Immature natural killer cell (primary cell): ENCODE measurements around the gene FYCO1. TPM values are rescaled to one million over a fixed set of nuclear protein-coding genes. Genes with fewer than 3 reads are reported as not detected.

Source experiments
- DNase-seq, 3 donors: peaks; one replicate each; pipeline ENCODE4 v3.0.0; 2022; ENCODE audit warnings: mixed read lengths in 1 of 3
- H3K27ac Mint-ChIP-seq, 6 donors: one replicate each; pipeline ENCODE4 v1.8.0; 2020; ENCODE audit warnings: mixed read lengths in 6 of 6, mild to moderate bottlenecking in 5 of 6, inconsistent platforms in 4 of 6, moderate library complexity in 3 of 6
- H3K27me3 Mint-ChIP-seq, 3 donors: one replicate each; pipeline ENCODE4 v1.8.0; 2020 to 2021; ENCODE audit warnings: low read depth in 3 of 3, mild to moderate bottlenecking in 3 of 3, mixed read lengths in 3 of 3, moderate library complexity in 3 of 3, inconsistent platforms in 1 of 3
- H3K36me3 Mint-ChIP-seq, 3 donors: one replicate each; pipeline ENCODE4 v1.8.0; 2020; ENCODE audit warnings: mixed read lengths in 3 of 3, inconsistent platforms in 2 of 3, mild to moderate bottlenecking in 2 of 3
- H3K4me1 Mint-ChIP-seq, 2 donors: one replicate each; pipeline ENCODE4 v1.8.0; 2020; ENCODE audit warnings: inconsistent platforms in 2 of 2, mild to moderate bottlenecking in 2 of 2, mixed read lengths in 2 of 2, moderate library complexity in 1 of 2
- H3K4me3 Mint-ChIP-seq, 5 donors: one replicate each; pipeline ENCODE4 v1.8.0; 2020; ENCODE audit warnings: mild to moderate bottlenecking in 5 of 5, mixed read lengths in 5 of 5, inconsistent platforms in 3 of 5, moderate library complexity in 3 of 5
- H3K9me3 Mint-ChIP-seq, 6 donors: one replicate each; pipeline ENCODE4 v1.8.0; 2020; ENCODE audit warnings: mild to moderate bottlenecking in 6 of 6, mixed read lengths in 6 of 6, inconsistent platforms in 4 of 6, moderate library complexity in 3 of 6
- polyA plus RNA-seq, 3 donors: library from polyadenylated mRNA; unstranded; fragments of 300-500 nt; fragmentation: Illumina TruSeq; gene quantifications; one replicate each; pipeline ENCODE4 v1.2.3, GENCODE V29; 2021

The FYCO1 gene
- polyA plus RNA-seq, 3 donors from 2014 or later, result 0.22 to 6.1 (median 2.1) TPM

- Mint-ChIP-seq H3K4me1 (peaks cover 40 to 63% of the 10 kb centered on the region in 2 donors), H3K4me3 (no peak overlapping the region), H3K27ac (no peak overlapping the region), H3K36me3 (peaks cover 35 to 46% (median 41%) of the 10 kb centered on the region in 3 donors), H3K9me3 (no peaks in the 10 kb centered on the region), H3K27me3 (peaks cover 0 to 9% (median 6%) of the 10 kb centered on the region in 3 donors)
- DNase-seq, result no peak
Observed at GRCh38 chr3:45905755-45906154, 89.9 kb downstream of the FYCO1 start.

- Mint-ChIP-seq H3K27ac (peak overlapping the region in 2 of 6 donors; percentile 12 to 52), H3K36me3 (peaks cover 30 to 41% (median 35%) of the 10 kb centered on the region in 3 donors), H3K4me3 (peak overlapping the region in 1 of 5 donors; percentile 29), H3K9me3 (no peaks in the 10 kb centered on the region), H3K4me1 (peaks cover 33 to 56% of the 10 kb centered on the region in 2 donors), H3K27me3 (peaks cover 0 to 7% (median 2%) of the 10 kb centered on the region in 3 donors)
- DNase-seq, result no peak
Observed at GRCh38 chr3:45904931-45905330, 90.7 kb downstream of the FYCO1 start.

- Mint-ChIP-seq H3K4me1 (peaks cover 18 to 47% of the 10 kb centered on the region in 2 donors), H3K9me3 (no peaks in the 10 kb centered on the region), H3K27ac (no peak overlapping the region), H3K36me3 (peaks cover 8 to 14% (median 10%) of the 10 kb centered on the region in 3 donors), H3K4me3 (no peak overlapping the region), H3K27me3 (peaks cover 1 to 7% (median 5%) of the 10 kb centered on the region in 3 donors)
- DNase-seq, result no peak
Observed at GRCh38 chr3:45896956-45897355, 98.7 kb downstream of the FYCO1 start.

GRCh38 chr3:45895686-45896468 is 99.7 kb downstream of the FYCO1 start:
- peaks cover 1 to 7% (median 2%) of the 10 kb centered on the region in 3 donors for H3K27me3 Mint-ChIP-seq
- H3K9me3 Mint-ChIP-seq, result no peaks in the 10 kb centered on the region
- no peak overlapping the region for H3K4me3 Mint-ChIP-seq
- no peak overlapping the region for H3K27ac Mint-ChIP-seq
- DNase-seq, result no peak
- H3K36me3 Mint-ChIP-seq, result peaks cover 1 to 8% (median 5%) of the 10 kb centered on the region in 3 donors
- peaks cover 18 to 42% of the 10 kb centered on the region in 2 donors for H3K4me1 Mint-ChIP-seq

- DNase-seq, result no peak
- peaks cover 1 to 7% (median 2%) of the 10 kb centered on the region in 3 donors for H3K27me3 Mint-ChIP-seq
- peaks cover 20 to 46% of the 10 kb centered on the region in 2 donors for H3K4me1 Mint-ChIP-seq
- H3K27ac Mint-ChIP-seq, result peak overlapping the region in 5 of 6 donors; percentile 5 to 90 (median 43)
- H3K4me3 Mint-ChIP-seq, result peak overlapping the region in 1 of 5 donors; percentile 24
- H3K36me3 Mint-ChIP-seq, result peaks cover 0 to 8% (median 5%) of the 10 kb centered on the region in 3 donors
- no peaks in the 10 kb centered on the region for H3K9me3 Mint-ChIP-seq
Observed at GRCh38 chr3:45894015-45894414, 101.6 kb downstream of the FYCO1 start.

GRCh38 chr3:45892161-45892560 is 103.5 kb downstream of the FYCO1 start:
- H3K27me3 Mint-ChIP-seq, result peaks cover 1 to 6% (median 3%) of the 10 kb centered on the region in 3 donors
- H3K9me3 Mint-ChIP-seq, result no peaks in the 10 kb centered on the region
- H3K36me3 Mint-ChIP-seq, result peaks cover 4 to 8% (median 5%) of the 10 kb centered on the region in 3 donors
- DNase-seq, result no peak
- H3K4me3 Mint-ChIP-seq, result no peak overlapping the region
- peak overlapping the region in 3 of 6 donors; percentile 67 to 90 (median 80) for H3K27ac Mint-ChIP-seq
- peaks cover 17 to 32% of the 10 kb centered on the region in 2 donors for H3K4me1 Mint-ChIP-seq

GRCh38 chr3:45890405-45890804 is 105.2 kb downstream of the FYCO1 start:
- DNase-seq, result no peak
- peaks cover 17 to 32% of the 10 kb centered on the region in 2 donors for H3K4me1 Mint-ChIP-seq
- H3K4me3 Mint-ChIP-seq, result no peak overlapping the region
- peaks cover 3 to 7% (median 6%) of the 10 kb centered on the region in 3 donors for H3K27me3 Mint-ChIP-seq
- peak overlapping the region in 1 of 6 donors; percentile 49 for H3K27ac Mint-ChIP-seq
- peaks cover 4 to 18% (median 5%) of the 10 kb centered on the region in 3 donors for H3K36me3 Mint-ChIP-seq
- H3K9me3 Mint-ChIP-seq, result no peaks in the 10 kb centered on the region

- H3K27ac Mint-ChIP-seq, result no peak overlapping the region
- no peak for DNase-seq
- H3K9me3 Mint-ChIP-seq, result no peaks in the 10 kb centered on the region
- H3K4me1 Mint-ChIP-seq, result peaks cover 17 to 32% of the 10 kb centered on the region in 2 donors
- peaks cover 4 to 10% (median 8%) of the 10 kb centered on the region in 3 donors for H3K27me3 Mint-ChIP-seq
- peaks cover 4 to 15% (median 5%) of the 10 kb centered on the region in 3 donors for H3K36me3 Mint-ChIP-seq
- H3K4me3 Mint-ChIP-seq, result no peak overlapping the region
Observed at GRCh38 chr3:45889337-45889736, 106.3 kb downstream of the FYCO1 start.

- Mint-ChIP-seq H3K27me3 (peaks cover 8 to 13% (median 11%) of the 10 kb centered on the region in 3 donors), H3K9me3 (no peaks in the 10 kb centered on the region), H3K4me1 (peaks cover 9 to 18% of the 10 kb centered on the region in 2 donors), H3K27ac (peak overlapping the region in 2 of 6 donors; percentile 18 to 60), H3K4me3 (no peak overlapping the region), H3K36me3 (peaks cover 4 to 15% (median 5%) of the 10 kb centered on the region in 3 donors)
- no peak for DNase-seq
Observed at GRCh38 chr3:45887759-45888511, 107.7 kb downstream of the FYCO1 start.

- H3K4me3 Mint-ChIP-seq, result no peak overlapping the region
- peaks cover 4 to 15% (median 5%) of the 10 kb centered on the region in 3 donors for H3K36me3 Mint-ChIP-seq
- H3K27me3 Mint-ChIP-seq, result peaks cover 6 to 13% (median 8%) of the 10 kb centered on the region in 3 donors
- no peak for DNase-seq
- H3K27ac Mint-ChIP-seq, result peak overlapping the region in 1 of 6 donors; percentile 18
- no peaks in the 10 kb centered on the region for H3K9me3 Mint-ChIP-seq
- peaks cover 5 to 15% of the 10 kb centered on the region in 2 donors for H3K4me1 Mint-ChIP-seq
Observed at GRCh38 chr3:45887285-45887684, 108.3 kb downstream of the FYCO1 start.

- DNase-seq, result no peak
- H3K27ac Mint-ChIP-seq, result peak within 1 kb of the TSS in 1 of 6 donors; percentile 34
- no peaks in the 10 kb centered on the region for H3K9me3 Mint-ChIP-seq
- H3K4me3 Mint-ChIP-seq, result no peak within 1 kb of the TSS
- peaks cover 4 to 15% (median 5%) of the 10 kb centered on the region in 3 donors for H3K36me3 Mint-ChIP-seq
- H3K4me1 Mint-ChIP-seq, result peaks cover 15 to 20% of the 10 kb centered on the region in 2 donors
- peaks cover 12 to 15% (median 13%) of the 10 kb centered on the region in 3 donors for H3K27me3 Mint-ChIP-seq
Observed at GRCh38 chr3:45885979-45886705, 109.5 kb downstream of the FYCO1 start, which contains the start of gene CCR9. CCR9 (plus strand) TSS chr3:45886543; CDS start chr3:45894934, 8,391 bp downstream.

- H3K4me3 Mint-ChIP-seq, result no peak overlapping the region
- peak overlapping the region in 1 of 6 donors; percentile 36 for H3K27ac Mint-ChIP-seq
- peaks cover 26 to 29% of the 10 kb centered on the region in 2 donors for H3K4me1 Mint-ChIP-seq
- no peak for DNase-seq
- H3K36me3 Mint-ChIP-seq, result peaks cover 4 to 15% (median 5%) of the 10 kb centered on the region in 3 donors
- no peaks in the 10 kb centered on the region for H3K9me3 Mint-ChIP-seq
- H3K27me3 Mint-ChIP-seq, result peaks cover 14 to 16% (median 16%) of the 10 kb centered on the region in 3 donors
Observed at GRCh38 chr3:45884368-45885201, 111.0 kb downstream of the FYCO1 start.
